Stimulated activated CD4-positive, alpha-beta T cell treated with anti-CD3 and anti-CD28 coated beads, Interleukin-1b, Interleukin-23, amount 100 ng/mL, for 4 hours (primary cell): Measurements from ENCODE around the gene SSTR3.
"Not testable (repeated sequence)": the region's sequence is repeated elsewhere in the genome, so short reads cannot be mapped to it uniquely, and the experiment has no call there.

Source experiments
- DNase-seq, 2 donors: peaks; one replicate each; pipeline ENCODE4 v3.0.0-alpha.2; 2020; ENCODE audit warnings: low read depth in 2 of 2

SSTR3 gene

DNA sequence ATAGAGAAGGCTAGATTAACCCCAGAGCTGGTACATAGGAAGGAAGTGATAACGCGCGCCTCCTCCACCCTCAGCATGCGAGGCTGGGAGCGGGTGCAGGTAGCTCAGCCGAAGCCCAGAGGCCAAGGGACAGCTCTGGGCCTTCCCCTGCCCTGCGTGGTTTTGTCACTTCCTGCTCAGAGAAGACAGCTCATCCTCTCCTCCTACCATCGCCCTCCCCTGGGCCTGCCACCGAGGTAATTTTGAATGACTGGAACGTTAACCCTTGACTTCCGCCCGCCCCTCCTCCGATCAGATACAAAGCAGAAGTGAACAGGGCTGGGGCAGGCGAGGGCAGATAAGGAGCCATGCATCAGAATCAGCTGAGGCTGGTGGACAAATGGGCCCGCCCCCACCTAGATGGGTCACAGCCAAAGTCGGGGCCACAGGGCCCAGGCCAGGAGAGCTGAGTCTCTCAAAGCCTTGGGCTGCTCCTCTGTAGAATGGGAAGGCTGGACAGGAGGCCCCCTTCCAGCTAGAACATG is 30.2 kb upstream of the SSTR3 start:
- peak; percentile 81 to 87 for DNase-seq

DNA sequence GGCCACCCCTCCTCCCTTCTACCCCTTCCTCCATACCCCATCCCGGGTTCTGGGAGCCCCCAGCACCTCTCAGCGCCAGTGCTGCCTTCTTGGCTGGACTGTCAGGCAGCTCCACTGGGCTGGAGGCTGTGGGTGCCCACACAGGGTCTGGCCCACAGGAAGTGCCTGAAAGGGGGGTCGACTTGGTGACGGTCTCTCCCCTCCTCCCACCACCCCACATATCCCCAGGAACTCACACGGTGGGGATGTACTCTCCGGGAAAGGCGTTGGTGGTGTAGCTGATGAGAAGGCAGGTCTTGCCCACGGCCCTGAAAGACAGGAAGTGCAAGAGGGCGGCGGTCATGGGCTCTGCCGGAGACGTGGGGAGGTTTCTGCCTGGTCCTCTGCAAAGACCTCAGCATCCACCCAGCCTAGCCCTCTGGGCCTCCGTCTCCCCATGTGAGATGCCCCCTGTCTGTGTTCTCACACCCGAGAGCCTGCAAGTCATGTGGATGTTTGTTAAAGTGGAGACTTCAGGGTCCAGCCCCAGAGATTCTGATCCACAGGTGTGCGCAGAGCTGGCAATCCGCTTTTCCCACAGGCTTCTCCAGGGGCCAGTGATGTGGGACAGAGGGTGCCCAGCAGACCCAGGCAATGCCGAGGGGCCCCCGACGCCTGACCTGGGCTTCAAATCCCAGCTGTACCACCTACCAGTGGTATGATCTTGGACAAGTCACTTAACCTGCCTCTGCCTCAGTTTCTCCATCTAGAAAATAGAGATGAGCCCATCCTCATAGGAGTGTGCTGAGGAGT is 29.3 kb upstream of the SSTR3 start:
- DNase-seq = no peak

DNA sequence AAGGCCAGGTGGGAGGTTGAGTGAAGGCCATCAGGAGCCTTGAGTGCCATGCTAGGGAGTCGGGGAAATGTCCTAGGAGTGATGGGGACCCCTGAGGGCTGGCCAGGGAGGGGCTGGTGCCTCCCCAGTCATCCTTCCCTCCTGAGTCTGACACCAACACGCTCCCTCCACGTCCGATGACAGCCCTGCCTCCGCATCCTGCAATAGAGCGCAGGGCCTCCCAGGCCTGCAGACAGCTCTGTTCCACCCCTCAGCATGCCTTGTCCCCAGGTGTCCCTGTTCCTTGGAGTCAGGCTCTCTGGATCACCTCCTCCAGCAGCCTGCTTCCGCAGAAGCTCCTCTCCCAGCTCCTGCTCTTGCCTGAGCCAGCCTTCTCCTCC is 28.7 kb upstream of the SSTR3 start:
- no peak for DNase-seq

DNA sequence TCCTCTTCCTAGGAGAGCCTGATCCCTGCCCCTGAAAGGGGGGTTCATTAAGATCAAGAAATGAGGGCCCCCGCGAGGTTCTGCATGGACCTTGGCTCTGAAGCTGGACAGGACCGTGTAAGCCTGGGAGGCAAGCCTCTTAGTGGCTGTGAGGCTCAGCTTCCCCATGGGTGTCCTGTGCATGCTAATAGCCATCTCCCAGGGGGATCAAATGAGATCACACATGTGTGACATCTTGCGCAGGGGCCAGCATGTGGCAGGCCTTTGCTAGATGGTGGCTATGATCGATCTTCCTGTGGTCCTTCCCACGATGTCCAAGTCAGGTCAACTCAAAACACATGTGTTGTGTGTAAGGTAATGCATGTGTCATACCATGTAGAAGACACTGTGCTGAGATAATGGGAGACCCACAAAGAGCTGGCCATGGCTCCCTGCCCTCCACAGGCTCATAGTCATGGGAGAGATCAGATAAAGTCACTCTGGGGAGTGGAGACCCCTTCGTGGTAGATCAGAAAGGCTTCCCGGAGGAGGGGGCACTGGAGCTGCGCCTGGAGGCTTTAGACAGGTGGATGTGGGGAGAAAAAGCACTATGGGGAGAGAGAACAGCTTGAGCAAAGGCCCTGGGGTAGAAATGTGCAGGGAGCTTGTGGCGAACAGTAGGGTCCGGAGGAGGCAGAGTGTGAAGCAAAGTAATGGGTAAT is 28.1 kb upstream of the SSTR3 start:
- DNase-seq = no peak

DNA sequence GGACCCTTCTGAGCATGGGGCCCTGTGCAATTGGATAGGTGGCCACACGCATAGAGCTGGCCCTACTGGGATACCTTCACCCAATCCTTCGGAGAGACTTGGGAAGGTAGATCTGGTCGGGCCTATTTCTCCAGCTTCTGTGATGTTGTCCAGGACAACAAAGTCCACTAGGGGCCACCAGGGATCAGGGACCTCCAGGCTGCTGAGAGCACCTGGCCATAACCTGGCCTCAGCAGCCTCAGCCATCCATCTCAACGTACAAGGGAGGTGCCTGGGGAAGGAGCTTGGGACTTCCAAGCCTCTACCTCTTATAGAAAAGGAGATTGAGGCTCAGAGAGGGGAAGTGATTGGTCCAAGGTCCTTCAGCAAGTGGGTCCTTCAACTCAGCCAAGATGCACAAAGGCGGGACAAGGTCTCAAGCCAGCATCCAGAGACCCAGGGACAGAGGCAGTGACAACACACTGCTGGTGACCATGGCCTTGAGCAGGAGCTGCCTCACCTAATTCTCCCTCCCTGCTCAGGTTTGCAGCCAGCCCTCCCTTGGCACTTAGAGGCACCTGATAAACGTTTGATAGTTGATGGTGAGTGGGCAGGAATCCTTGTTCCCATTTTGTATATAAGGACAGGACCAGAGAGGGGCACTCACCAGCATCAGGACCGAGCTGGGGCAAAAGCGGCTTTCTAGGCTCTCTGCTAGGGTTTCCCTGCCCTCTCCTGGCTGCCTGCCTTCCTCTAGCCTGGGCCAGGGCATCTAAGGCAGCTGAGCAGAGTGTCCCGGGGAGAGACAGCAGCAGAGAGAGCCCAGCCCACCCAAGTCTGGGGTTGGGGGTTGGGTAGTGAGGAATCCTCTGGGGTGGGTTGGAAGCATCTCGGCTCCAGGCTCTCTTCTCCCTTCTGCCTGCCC is 27.3 kb upstream of the SSTR3 start:
- no peak for DNase-seq

DNA sequence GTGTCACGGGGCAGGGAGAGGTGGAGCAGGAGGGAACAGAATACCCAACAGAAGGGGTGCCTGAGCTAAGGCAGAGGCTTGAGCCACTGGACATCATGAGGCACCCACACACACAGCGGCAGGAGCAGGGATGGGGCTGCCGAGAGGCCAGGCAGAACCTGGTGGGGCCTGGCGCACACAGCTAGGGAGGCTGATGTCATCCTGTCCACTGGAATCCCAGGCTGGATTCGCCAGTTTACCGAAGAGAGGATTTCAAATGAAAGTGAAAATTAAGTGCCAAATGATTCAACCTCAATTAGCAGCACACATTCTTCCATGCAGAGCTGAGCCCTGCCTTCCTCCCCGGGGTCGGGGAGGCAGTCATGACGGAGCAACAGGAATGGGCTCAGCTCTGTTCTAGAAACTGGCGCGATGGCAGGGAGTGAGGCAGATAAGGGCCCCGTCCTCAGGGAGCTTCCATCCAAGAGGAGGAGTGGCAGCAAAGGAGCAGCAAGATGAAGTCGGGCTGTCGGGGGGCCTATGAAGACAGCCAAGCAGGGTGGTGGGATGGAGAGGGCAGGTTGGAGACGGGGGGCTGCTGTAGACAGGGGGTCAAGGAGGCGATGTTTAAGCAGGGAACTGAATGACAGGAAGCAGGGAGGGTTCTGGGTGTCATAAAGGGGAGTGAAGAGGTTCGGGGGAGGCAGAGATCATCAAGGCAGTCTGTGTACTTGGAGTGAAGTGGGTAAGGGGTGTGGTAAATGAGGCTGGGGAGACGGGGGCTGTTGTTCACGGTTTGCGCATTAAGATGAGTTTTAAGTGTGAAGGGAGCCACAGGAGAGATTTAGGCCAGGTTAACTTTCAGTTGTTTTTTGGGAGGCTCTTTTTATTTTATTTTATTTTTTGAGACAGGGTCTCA is 25.3 kb upstream of the SSTR3 start:
- no peak for DNase-seq

DNA sequence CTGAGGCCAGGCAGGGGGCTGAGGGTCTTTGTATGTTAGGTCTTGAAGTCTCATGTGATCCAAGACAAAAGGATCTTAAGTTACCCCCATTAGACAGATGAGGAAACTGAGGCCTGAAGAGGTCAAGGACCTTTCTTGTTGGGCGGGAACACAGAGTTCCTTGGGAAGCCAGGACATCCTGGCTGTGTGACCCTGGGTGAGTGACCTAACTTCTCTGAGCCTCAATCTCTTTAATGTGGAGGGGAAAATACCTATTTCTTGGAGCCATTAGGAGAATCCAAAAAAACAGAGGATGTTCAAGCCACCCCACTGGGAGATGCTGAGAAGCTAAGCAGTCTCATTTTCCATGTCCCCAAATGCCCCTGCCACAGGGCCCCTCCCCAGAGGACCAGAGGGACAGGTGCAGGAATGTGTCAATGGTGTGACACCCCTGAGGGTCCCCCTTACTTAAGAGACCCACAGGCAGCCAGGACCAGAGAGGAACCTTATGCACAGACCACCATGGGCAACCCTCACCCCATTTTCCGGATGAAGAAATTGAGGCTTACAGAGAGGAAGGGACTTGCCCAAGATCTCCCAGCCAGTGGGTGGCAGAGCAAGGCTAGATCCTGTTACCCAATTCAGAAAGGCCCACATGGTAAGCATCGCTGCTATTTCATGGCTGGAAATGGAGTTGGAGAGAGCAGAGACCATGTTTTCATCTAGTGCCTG is 23.8 kb upstream of the SSTR3 start:
- no peak for DNase-seq

DNA sequence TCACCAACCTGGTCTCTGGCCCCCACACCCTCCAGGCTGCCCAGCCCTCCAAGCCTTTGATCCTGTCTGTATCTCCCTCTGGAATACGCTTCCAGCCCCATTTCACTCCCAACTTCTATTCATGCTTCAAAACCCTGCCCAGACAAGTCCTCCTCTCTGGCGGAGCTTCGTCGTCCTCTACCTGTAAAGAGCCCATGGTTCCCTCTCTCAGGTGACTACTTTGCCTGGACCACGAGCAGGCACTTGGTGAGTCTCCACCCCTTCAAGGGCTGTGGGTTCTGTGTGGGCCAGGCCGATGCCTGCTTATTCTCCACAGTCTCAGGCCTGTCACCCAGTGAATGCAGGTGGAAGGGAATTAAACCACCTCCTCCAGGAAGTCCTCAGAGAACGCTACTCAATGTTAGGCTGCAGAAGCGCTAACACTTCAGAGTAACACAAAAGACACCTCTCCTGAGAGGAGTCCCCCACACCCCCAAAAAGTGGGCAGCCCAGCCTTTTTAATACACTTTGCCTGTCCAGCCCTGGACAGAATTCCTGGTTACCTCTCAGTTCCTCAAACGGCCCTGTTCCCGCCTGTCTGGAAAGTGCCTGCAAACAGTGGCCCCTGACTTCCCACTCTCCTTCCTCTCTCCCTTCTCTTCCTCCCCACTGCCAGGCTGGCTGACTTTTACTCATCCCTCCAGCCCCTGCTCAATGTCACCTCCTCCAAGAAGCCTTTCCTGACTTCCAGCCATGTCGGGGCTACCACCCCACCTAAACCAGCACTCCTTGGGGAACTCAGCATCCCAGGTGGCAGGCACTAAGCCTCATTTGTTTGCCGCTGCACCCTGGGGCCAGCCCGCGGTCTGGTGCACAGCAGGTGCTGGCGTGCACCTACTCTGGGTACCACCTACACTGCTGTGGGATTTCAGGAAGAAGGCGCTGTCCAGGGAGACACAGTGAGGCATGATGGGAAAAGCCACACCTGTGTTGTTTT is 22.7 kb upstream of the SSTR3 start:
- no peak for DNase-seq

DNA sequence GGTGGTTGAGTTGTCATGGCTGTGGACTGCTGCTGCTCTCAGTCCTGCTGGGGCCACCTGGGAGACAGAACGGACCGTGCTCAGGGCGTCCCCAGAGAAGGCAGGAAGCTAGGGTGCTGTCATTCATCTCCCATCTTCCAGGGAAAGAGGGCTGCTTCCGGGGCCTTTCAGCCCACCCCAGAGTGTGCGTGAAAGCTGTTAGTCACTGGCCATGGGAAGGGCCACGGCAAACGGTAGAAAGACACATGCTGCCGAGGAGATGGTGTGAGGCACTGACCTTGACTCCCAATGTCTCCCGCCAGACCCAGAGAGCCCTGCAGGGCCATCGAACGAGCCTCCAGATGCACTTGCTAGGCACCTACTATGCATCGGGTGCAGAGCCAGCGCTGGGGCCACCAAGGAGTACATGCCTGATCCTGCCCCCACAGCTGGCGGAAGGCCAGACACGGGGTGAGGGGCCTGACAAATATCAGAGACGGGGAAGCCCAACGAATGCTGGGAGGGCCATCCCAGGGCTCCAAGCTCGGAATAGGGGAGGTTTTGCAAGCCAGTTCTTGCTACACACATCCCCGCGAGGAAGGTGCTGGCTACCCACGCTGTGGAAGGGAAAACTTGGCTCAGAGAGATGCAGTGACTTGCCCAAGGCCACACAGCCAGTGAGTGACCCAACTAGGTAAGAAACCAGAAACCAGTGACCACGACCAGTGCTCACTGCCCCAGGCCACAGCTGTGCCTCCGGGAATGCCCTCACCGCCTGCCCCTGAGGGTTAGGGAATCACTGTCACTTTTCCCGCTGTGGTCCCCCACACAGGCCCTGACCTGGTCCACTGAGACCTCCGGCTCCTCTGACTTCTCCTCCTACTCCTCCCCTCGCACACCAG is 21.7 kb upstream of the SSTR3 start:
- DNase-seq = no peak

DNA sequence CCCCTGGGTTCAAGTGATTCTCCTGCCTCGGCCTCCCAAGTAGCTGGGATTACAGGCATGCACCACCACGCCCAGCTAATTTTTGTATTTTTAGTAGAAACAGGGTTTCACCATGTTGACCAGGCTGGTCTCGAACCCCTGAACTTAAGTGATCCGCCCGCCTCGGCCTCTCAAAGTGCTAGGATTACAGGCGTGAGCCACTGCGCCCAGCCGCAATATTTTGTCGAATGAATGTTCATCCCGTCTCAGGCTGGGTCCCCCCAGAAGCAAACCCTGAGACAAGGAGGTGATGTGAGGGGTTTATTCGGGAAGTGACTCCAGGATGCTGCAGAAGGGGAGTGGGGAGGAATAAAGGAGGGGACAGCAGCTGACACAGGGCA is 21.1 kb upstream of the SSTR3 start:
- not testable (repeated sequence) for DNase-seq

DNA sequence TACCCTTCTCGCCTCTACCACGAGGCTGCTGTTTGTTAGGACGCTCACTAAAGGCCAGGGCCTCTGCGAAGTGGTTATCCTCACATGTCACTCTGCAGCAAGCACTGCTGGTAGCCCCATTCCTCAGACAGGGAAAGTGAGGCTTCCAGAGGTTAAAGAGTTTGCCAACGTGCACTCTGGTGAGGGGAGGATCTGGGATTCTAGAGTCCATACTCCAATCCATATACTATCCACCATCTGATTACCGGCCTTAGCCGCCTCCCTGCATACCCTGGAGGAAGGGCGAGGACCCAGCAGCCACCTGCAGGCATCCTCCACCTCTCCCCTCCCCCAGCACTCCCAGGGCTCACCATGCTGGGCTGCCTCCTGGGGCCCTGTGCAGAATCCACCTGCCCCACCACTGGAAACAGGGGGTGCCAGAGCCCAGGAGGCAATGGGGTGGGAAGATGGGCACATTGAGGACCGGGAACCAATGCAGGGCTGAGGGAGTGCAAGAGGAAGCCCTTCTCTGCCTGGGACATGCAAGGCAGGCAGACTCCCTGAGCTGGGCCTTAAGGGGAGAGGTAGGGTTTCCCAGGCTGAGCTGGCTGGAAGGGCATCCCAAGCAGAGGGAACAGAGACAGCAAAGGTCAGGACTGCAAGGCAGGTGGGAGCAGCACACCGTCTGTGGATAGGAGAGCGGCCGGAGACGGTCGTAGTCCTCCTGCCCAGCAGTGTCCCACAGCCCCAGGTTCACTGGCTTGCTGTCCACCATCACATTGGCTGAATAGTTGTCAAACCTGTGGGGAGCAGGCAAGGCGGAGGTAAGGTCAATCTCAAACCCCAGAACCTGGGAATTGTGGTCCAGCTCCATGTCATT is 20.1 kb upstream of the SSTR3 start:
- DNase-seq = no peak

DNA sequence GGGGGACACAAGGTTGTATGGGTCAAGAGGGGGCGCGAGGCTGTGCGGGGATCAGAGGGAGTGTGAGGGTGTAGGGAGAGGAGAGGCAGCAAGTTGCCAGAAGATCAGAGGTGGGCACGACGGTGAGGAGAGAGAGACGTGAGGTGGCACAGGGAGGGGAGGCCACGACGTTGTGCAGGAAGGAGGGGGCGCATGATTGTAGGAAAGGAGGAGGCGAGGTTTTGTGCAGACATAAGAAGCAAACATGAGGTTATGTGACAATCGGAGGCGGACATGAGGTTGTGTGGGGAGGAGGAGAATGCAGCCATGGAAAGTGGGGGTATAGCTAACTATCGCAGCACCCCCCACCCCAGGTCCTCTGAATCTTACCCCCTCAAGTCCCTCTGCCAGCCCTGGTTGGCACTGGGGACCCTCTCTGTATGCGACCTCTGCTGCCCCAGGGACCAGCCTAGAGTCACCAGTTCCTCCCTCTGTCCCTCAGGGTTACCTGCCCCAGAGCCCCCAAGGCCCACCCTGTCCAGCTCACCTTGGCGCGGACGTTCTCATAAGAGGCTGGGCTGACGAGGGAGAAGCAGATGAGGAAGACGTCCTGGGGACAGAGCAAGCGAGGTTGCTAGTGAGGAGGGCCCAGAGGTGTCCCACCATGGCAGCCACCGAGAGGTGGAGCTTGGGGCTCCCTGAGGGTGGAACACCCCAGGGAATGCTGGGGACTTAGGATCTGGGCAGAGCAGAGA is 19.3 kb upstream of the SSTR3 start:
- DNase-seq = peak in 1 of 2 donors; percentile 62

DNA sequence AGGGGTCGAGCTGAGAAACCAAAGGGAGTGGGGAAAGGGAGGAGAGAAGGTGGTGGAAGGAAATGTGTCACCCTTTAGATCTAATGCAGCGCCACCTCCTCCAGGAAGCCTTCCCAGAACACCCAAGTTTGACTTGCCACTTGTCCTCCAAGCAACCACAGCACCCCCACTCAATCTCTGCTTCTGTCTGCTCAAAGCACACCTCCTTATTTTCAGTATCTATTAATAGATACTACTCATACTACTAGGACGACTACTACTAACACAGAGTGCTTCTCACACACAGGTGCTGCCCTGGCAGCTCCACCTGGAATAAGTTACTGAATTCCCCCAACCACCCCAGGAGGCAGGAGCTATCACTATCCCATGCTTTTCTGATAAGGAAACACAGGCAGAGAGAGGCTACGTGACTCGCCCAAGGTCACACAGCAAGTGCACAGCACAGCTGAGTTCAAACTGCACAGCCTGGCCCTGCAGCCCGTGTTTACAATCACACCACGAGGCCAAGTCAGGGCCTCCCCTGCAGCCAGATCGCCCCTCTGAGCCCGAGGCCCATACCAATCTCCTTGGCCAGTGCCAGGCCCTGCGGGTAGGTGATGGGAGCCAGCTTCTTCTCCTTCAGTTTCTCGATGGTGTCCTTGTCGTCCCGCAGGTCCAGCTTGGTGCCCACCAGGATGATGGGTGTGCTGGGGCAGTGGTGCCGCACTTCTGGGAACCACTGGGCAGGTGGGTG is 18.6 kb upstream of the SSTR3 start:
- DNase-seq = peak; percentile 61 to 67

DNA sequence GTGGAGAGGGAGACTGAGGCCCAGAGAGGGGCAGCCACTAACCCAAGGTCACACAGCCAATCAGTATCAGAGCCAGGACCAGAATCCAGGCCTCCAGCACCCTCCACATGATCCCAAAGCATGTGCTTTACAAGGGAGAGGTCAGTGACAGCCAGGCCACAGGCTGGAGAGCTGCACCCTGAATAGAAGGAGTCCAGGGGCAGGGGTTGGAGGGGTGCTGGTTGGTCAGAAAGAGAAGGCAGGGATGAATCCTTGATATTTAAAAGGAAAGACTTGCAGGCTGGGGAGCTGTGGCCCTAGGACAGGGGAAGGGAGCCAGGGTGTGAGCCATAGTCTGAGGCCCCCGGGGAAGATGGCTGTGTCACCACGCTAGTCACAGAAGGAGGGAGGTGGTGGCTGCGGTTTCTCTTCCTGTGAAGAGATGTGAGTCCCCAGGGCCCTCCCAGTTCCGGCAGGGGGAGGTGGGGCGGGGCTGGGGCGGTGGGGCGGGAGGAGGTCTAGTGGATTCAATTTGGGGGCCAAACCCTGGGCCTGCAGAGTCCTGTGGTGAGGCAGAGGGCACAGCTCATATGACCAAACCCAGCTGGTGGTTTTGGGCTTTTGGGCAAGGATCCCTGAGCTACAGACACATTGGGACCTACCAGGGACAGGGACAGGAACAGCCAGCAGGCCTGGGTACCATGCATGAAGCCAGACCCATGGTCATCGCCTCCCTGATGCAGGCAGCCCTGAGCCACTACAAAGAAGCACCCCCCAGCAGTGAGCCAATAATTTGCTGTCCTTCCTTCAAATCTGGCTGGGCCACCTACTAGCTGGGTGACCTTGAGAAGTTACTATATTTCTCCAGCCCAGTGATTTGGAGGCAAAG is 17.8 kb upstream of the SSTR3 start:
- DNase-seq = peak; percentile 82 to 86
